ENCODE results near the gene LYL1.

- TF ChIP-seq CTCF (IDR thresholded peaks at IDR 0.05) (peak; percentile 90 to 97 (median 94)), POLR2A (IDR thresholded peaks at IDR 0.05) (no peak)
These were observed 9.1 kb downstream of the LYL1 start for GRCh38 chr19:13093407-13094105.

Data from adrenal gland (tissue), 5 donors.